ENCODE data around the gene GNG12. TPM values are rescaled to one million over a fixed set of nuclear protein-coding genes. Genes with fewer than 3 reads are reported as not detected.

GNG12 gene
- total RNA-seq, 1 donor from 2014 or later = 1.3 TPM

- H3K27ac Mint-ChIP-seq (ENCODE audit: unreplicated experiment) = no peak overlapping the region
- TF ChIP-seq CTCF (IDR thresholded peaks at IDR 0.05; ENCODE audit: partially characterized antibody, unreplicated experiment) = no peak
- no peak for DNase-seq
- H3K4me1 Mint-ChIP-seq (ENCODE audit: low read depth, unreplicated experiment) = peaks cover 6% of the 10 kb centered on the region
- H3K27me3 Mint-ChIP-seq (ENCODE audit: unreplicated experiment) = peaks cover 1% of the 10 kb centered on the region
- no peaks in the 10 kb centered on the region for H3K9me3 Mint-ChIP-seq (ENCODE audit: unreplicated experiment)
- H3K4me3 Mint-ChIP-seq (ENCODE audit: unreplicated experiment) = no peak overlapping the region
- H3K36me3 Mint-ChIP-seq (ENCODE audit: unreplicated experiment) = no peaks in the 10 kb centered on the region
These were observed 93.9 kb downstream of the GNG12 start for GRCh38 chr1:67739361-67739760.

GRCh38 chr1:67738401-67738800 lies 94.9 kb downstream of the GNG12 start:
- Mint-ChIP-seq H3K27me3 (ENCODE audit: unreplicated experiment) (peaks cover 1% of the 10 kb centered on the region), H3K4me3 (ENCODE audit: unreplicated experiment) (no peak overlapping the region), H3K9me3 (ENCODE audit: unreplicated experiment) (no peaks in the 10 kb centered on the region), H3K4me1 (ENCODE audit: low read depth, unreplicated experiment) (peaks cover 13% of the 10 kb centered on the region), H3K27ac (ENCODE audit: unreplicated experiment) (no peak overlapping the region), H3K36me3 (ENCODE audit: unreplicated experiment) (no peaks in the 10 kb centered on the region)
- TF ChIP-seq CTCF (IDR thresholded peaks at IDR 0.05; ENCODE audit: partially characterized antibody, unreplicated experiment) = no peak
- DNase-seq = no peak

- no peak for DNase-seq
- no peak for TF ChIP-seq CTCF (IDR thresholded peaks at IDR 0.05; ENCODE audit: partially characterized antibody, unreplicated experiment)
- Mint-ChIP-seq H3K9me3 (ENCODE audit: unreplicated experiment) (no peaks in the 10 kb centered on the region), H3K27ac (ENCODE audit: unreplicated experiment) (no peak overlapping the region), H3K4me1 (ENCODE audit: low read depth, unreplicated experiment) (peaks cover 18% of the 10 kb centered on the region), H3K27me3 (ENCODE audit: unreplicated experiment) (peaks cover 1% of the 10 kb centered on the region), H3K4me3 (ENCODE audit: unreplicated experiment) (no peak overlapping the region), H3K36me3 (ENCODE audit: unreplicated experiment) (no peaks in the 10 kb centered on the region)
These were observed 95.4 kb downstream of the GNG12 start for GRCh38 chr1:67737875-67738274.

GRCh38 chr1:67736750-67737149 lies 96.5 kb downstream of the GNG12 start:
- Mint-ChIP-seq H3K4me1 (ENCODE audit: low read depth, unreplicated experiment) (peaks cover 22% of the 10 kb centered on the region), H3K27me3 (ENCODE audit: unreplicated experiment) (peaks cover 1% of the 10 kb centered on the region), H3K27ac (ENCODE audit: unreplicated experiment) (no peak overlapping the region), H3K36me3 (ENCODE audit: unreplicated experiment) (no peaks in the 10 kb centered on the region), H3K9me3 (ENCODE audit: unreplicated experiment) (no peaks in the 10 kb centered on the region), H3K4me3 (ENCODE audit: unreplicated experiment) (no peak overlapping the region)
- DNase-seq = no peak
- TF ChIP-seq CTCF (IDR thresholded peaks at IDR 0.05; ENCODE audit: partially characterized antibody, unreplicated experiment) = no peak

- H3K36me3 Mint-ChIP-seq (ENCODE audit: unreplicated experiment) = no peaks in the 10 kb centered on the region
- no peak overlapping the region for H3K27ac Mint-ChIP-seq (ENCODE audit: unreplicated experiment)
- peaks cover 22% of the 10 kb centered on the region for H3K4me1 Mint-ChIP-seq (ENCODE audit: low read depth, unreplicated experiment)
- TF ChIP-seq CTCF (IDR thresholded peaks at IDR 0.05; ENCODE audit: partially characterized antibody, unreplicated experiment) = no peak
- H3K27me3 Mint-ChIP-seq (ENCODE audit: unreplicated experiment) = peaks cover 1% of the 10 kb centered on the region
- no peak overlapping the region for H3K4me3 Mint-ChIP-seq (ENCODE audit: unreplicated experiment)
- no peaks in the 10 kb centered on the region for H3K9me3 Mint-ChIP-seq (ENCODE audit: unreplicated experiment)
- no peak for DNase-seq
These were observed 97.2 kb downstream of the GNG12 start for GRCh38 chr1:67735806-67736627.
